SK-N-SH (cell line): ENCODE measurements around the gene LPP. TPM values are rescaled to one million over a fixed set of nuclear protein-coding genes. Genes with fewer than 3 reads are reported as not detected.

Source experiments
- CTCF ChIA-PET: fragments of 300-600, 350-600 bp; formaldehyde crosslinking; extraction: SDS; loops from one replicate; lab custom pipeline; 2021; lab: Yijun Ruan, JAX
- POLR2A ChIA-PET: fragments of 350-600 bp; sonication (Branson Sonifier 250); formaldehyde crosslinking; extraction: SDS; loops from one replicate; lab custom pipeline; 2020; ENCODE audit warnings: antibody characterized with exemption, inconsistent platforms; lab: Yijun Ruan, JAX
- DNase-seq: peaks from one replicate; pipeline ENCODE4 v3.0.0; 2012
- H2AFZ ChIP-seq: fragments of 200-600 bp; sonication (generic); 2 replicates; pipeline ENCODE4 v1.8.1; 2016; ENCODE audit warnings: antibody characterized with exemption, mild to moderate bottlenecking, low read depth
- H3F3A ChIP-seq: fragments of 200-600 bp; sonication (generic); replicated peaks from 2 replicates; pipeline ENCODE3; 2016; ENCODE audit warnings: antibody characterized with exemption, mild to moderate bottlenecking; ENCODE audit not compliant: insufficient read depth
- H3K27ac ChIP-seq, 2 experiments: fragments of 200-500 bp in 1 of 2; fragments of 200-600 bp in 1 of 2; sonication (Bioruptor generic) in 1 of 2; sonication (generic), shearing (Covaris generic) in 1 of 2; 2 replicates each; pipeline versions ENCODE4 v1.5.1 to v1.6.1; 2014 to 2016; ENCODE audit warnings: low read depth in 2 of 2, inconsistent platforms in 1 of 2, low read length in 1 of 2, mild to moderate bottlenecking in 1 of 2, mixed read lengths in 1 of 2
- H3K27me3 ChIP-seq: fragments of 200-600 bp; sonication (generic), shearing (Covaris generic); 2 replicates; pipeline ENCODE4 v1.6.1; 2016; ENCODE audit warnings: mixed run types; ENCODE audit not compliant: insufficient read depth
- H3K36me3 ChIP-seq, 2 experiments: fragments of 200-500 bp in 1 of 2; fragments of 200-600 bp in 1 of 2; sonication (Bioruptor generic) in 1 of 2; sonication (generic) in 1 of 2; replicated peaks in 1 of 2; 2 replicates each; pipeline versions ENCODE3 to v1.5.1; 2014 to 2016; ENCODE audit warnings: low read length in 1 of 2, mild to moderate bottlenecking in 1 of 2; ENCODE audit not compliant: insufficient read depth in 2 of 2, control insufficient read depth in 1 of 2
- H3K4me1 ChIP-seq, 2 experiments: fragments of 200-500 bp in 1 of 2; fragments of 200-600 bp in 1 of 2; sonication (Bioruptor generic) in 1 of 2; sonication (generic), shearing (Covaris generic) in 1 of 2; 2 replicates each; pipeline versions ENCODE4 v1.5.1 to v1.6.1; 2014 to 2016; ENCODE audit warnings: low read depth in 1 of 2, low read length in 1 of 2, mixed run types in 1 of 2; ENCODE audit not compliant: insufficient read depth in 2 of 2, control insufficient read depth in 1 of 2
- H3K4me2 ChIP-seq: fragments of 200-600 bp; sonication (generic), shearing (Covaris generic); 2 replicates; pipeline ENCODE4 v1.6.1; 2017; ENCODE audit warnings: mixed run types
- H3K4me3 ChIP-seq, 2 experiments: fragments of 200-500 bp in 1 of 2; fragments of 200-600 bp in 1 of 2; sonication (Bioruptor generic) in 1 of 2; sonication (generic), shearing (Covaris generic) in 1 of 2; 2 replicates each; pipeline versions ENCODE4 v1.5.1 to v1.8.1; 2014 to 2016; ENCODE audit warnings: low read depth in 2 of 2, inconsistent platforms in 1 of 2, low read length in 1 of 2, mild to moderate bottlenecking in 1 of 2, mixed read lengths in 1 of 2, moderate library complexity in 1 of 2
- H3K79me2 ChIP-seq: fragments of 200-600 bp; sonication (generic); 2 replicates; pipeline ENCODE4 v1.8.1; 2017; ENCODE audit warnings: mild to moderate bottlenecking; ENCODE audit not compliant: insufficient read depth
- H3K9ac ChIP-seq: fragments of 200-600 bp; sonication (generic); 2 replicates; pipeline ENCODE4 v1.6.1; 2017; ENCODE audit warnings: mixed run types
- H3K9me2 ChIP-seq: fragments of 200-600 bp; sonication (generic); 2 replicates; pipeline ENCODE4 v1.6.1; 2017; ENCODE audit warnings: mixed run types
- H3K9me3 ChIP-seq: fragments of 200-600 bp; sonication (generic); 2 replicates; pipeline ENCODE4 v1.6.1; 2017; ENCODE audit warnings: mixed run types, mild to moderate bottlenecking, moderate library complexity
- H4K20me1 ChIP-seq: fragments of 200-600 bp; sonication (generic); 2 replicates; pipeline ENCODE4 v1.6.1; 2017; ENCODE audit warnings: mild to moderate bottlenecking, mixed run types; ENCODE audit not compliant: insufficient read depth
- CTCF ChIP-seq: fragments of 200-600 bp; sonication (generic); IDR thresholded peaks from 2 replicates; pipeline ENCODE4 v1.6.1; 2017; ENCODE audit warnings: antibody characterized with exemption, mild to moderate bottlenecking, moderate library complexity
- ELF1 ChIP-seq: IDR thresholded peaks from 2 replicates; pipeline ENCODE4 v1.4.0; 2012
- EP300 ChIP-seq, 2 experiments: IDR thresholded peaks; 2 replicates each; pipeline versions ENCODE4 v1.4.0 to v1.6.1; 2012; ENCODE audit warnings: borderline replicate concordance in 1 of 2, low read depth in 1 of 2, low read length in 1 of 2
- FOSL2 ChIP-seq: IDR thresholded peaks from 2 replicates; pipeline ENCODE4 v1.4.0; 2012; ENCODE audit warnings: low read depth, mild to moderate bottlenecking, moderate library complexity, borderline replicate concordance
- FOXM1 ChIP-seq: IDR thresholded peaks from 2 replicates; pipeline ENCODE4 v1.4.0; 2012; ENCODE audit warnings: low read depth, mild to moderate bottlenecking
- JUND ChIP-seq: IDR thresholded peaks from 2 replicates; pipeline ENCODE4 v1.4.0; 2012
- MXI1 ChIP-seq: IDR thresholded peaks from 2 replicates; pipeline ENCODE4 v1.6.1; 2012; ENCODE audit warnings: mild to moderate bottlenecking, low read depth, low read length, improper control_type of control experiment
- NFIC ChIP-seq: IDR thresholded peaks from 2 replicates; pipeline ENCODE4 v1.4.0; 2012; ENCODE audit warnings: borderline replicate concordance
- NRF1 ChIP-seq: IDR thresholded peaks from 2 replicates; pipeline ENCODE4 v1.6.1; 2012; ENCODE audit warnings: low read depth, mild to moderate bottlenecking, low read length
- RCOR1 ChIP-seq: fragments of 150-350 bp; IDR thresholded peaks from 2 replicates; pipeline ENCODE4 v1.6.1; 2017; ENCODE audit warnings: antibody characterized with exemption, low read length
- SIN3A ChIP-seq: IDR thresholded peaks from 2 replicates; pipeline ENCODE4 v1.6.1; 2012; ENCODE audit warnings: low read depth, mild to moderate bottlenecking, low read length, moderate library complexity, borderline replicate concordance
- TAF1 ChIP-seq: IDR thresholded peaks from 2 replicates; pipeline ENCODE4 v1.6.1; 2012; ENCODE audit warnings: low read depth, mild to moderate bottlenecking, low read length, moderate library complexity, borderline replicate concordance
- TCF12 ChIP-seq: IDR thresholded peaks from 2 replicates; pipeline ENCODE4 v1.4.0; 2012
- TEAD4 ChIP-seq: IDR thresholded peaks from 2 replicates; pipeline ENCODE4 v1.4.0; 2012; ENCODE audit warnings: mild to moderate bottlenecking, borderline replicate concordance; ENCODE audit not compliant: insufficient read depth
- WGBS: methylation state at CpG from one replicate; pipeline ENCODE4 v1.1.6; 2017; ENCODE audit warnings: low lambda C conversion rate; 5-methylcytosine and 5-hydroxymethylcytosine counted together
- polyA plus RNA-seq, 3 experiments: library from polyadenylated mRNA; depleted of rRNA; stranded (reverse); fragments of >200 nt; gene quantifications; 2 replicates each; pipeline ENCODE4 v1.2.3, GENCODE V29; 2012
- TF ChIP-seq, protein P1 (sequence below): fragments of 150-350 bp; IDR thresholded peaks from 2 replicates; pipeline ENCODE4 v1.6.1; 2016; ENCODE audit warnings: mild to moderate bottlenecking, low read depth, low read length
- TF ChIP-seq, protein P2 (sequence below): fragments of 150-350 bp; IDR thresholded peaks from 2 replicates; pipeline ENCODE4 v1.6.1; 2017; ENCODE audit warnings: antibody characterized with exemption, low read length, low read depth, borderline replicate concordance
- TF ChIP-seq, protein P3 (sequence below): IDR thresholded peaks from 2 replicates; pipeline ENCODE4 v1.4.0; 2012; ENCODE audit warnings: low read depth, borderline replicate concordance
- TF ChIP-seq, protein P4 (sequence below): IDR thresholded peaks from 2 replicates; pipeline ENCODE4; 2012

LPP gene
- polyA plus RNA-seq, 1 of the 3 experiments (the other 2 are of a cell fraction), result 6.6 TPM

- TF ChIP-seq, protein P1, sequence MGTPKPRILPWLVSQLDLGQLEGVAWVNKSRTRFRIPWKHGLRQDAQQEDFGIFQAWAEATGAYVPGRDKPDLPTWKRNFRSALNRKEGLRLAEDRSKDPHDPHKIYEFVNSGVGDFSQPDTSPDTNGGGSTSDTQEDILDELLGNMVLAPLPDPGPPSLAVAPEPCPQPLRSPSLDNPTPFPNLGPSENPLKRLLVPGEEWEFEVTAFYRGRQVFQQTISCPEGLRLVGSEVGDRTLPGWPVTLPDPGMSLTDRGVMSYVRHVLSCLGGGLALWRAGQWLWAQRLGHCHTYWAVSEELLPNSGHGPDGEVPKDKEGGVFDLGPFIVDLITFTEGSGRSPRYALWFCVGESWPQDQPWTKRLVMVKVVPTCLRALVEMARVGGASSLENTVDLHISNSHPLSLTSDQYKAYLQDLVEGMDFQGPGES, result no peak
- TF ChIP-seq, protein P2, sequence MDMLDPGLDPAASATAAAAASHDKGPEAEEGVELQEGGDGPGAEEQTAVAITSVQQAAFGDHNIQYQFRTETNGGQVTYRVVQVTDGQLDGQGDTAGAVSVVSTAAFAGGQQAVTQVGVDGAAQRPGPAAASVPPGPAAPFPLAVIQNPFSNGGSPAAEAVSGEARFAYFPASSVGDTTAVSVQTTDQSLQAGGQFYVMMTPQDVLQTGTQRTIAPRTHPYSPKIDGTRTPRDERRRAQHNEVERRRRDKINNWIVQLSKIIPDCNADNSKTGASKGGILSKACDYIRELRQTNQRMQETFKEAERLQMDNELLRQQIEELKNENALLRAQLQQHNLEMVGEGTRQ, result no peak
- TF ChIP-seq ELF1, result no peak
- TF ChIP-seq TAF1, result no peak
- TF ChIP-seq FOXM1, result no peak; the same call in 1 of the 2 replicates
- no peak for TF ChIP-seq SIN3A
- no peak for TF ChIP-seq FOSL2
- no peak for TF ChIP-seq CTCF
- TF ChIP-seq RCOR1, result no peak
- peak; percentile 96 for TF ChIP-seq TCF12
- TF ChIP-seq, protein P3, sequence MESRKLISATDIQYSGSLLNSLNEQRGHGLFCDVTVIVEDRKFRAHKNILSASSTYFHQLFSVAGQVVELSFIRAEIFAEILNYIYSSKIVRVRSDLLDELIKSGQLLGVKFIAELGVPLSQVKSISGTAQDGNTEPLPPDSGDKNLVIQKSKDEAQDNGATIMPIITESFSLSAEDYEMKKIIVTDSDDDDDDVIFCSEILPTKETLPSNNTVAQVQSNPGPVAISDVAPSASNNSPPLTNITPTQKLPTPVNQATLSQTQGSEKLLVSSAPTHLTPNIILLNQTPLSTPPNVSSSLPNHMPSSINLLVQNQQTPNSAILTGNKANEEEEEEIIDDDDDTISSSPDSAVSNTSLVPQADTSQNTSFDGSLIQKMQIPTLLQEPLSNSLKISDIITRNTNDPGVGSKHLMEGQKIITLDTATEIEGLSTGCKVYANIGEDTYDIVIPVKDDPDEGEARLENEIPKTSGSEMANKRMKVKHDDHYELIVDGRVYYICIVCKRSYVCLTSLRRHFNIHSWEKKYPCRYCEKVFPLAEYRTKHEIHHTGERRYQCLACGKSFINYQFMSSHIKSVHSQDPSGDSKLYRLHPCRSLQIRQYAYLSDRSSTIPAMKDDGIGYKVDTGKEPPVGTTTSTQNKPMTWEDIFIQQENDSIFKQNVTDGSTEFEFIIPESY, result no peak
- no peak for TF ChIP-seq MXI1
- TF ChIP-seq EP300 (IDR thresholded peaks at IDR 0.05; ENCODE audit: borderline replicate concordance in 1 of 2, low read depth in 1 of 2, low read length in 1 of 2), result peak; percentile 45 to 74; a peak in 3 of 4 replicates
- peak; percentile 76 for TF ChIP-seq JUND
- TF ChIP-seq NFIC, result peak; percentile 70; the same call in 1 of the 2 replicates
- peak; percentile 76 for TF ChIP-seq TEAD4
- TF ChIP-seq, all 33 proteins: peak for 8
These were observed 710.0 kb downstream of the LPP start (continued) for GRCh38 chr3:188863999-188864406.

GRCh38 chr3:188867691-188868265 is 713.8 kb downstream of the LPP start:
- H3K27ac ChIP-seq, result no peak overlapping the region
- H3K9me3 ChIP-seq, result no peaks in the 10 kb centered on the region
- H3K9me2 ChIP-seq, result no peaks in the 10 kb centered on the region
- ChIA-PET CTCF (interaction anchor here (0.5 kb wide), 1 partner anchor 56 kb away, joined by 3 read pairs; no protein-coding TSS in a partner anchor), POLR2A (no interaction called here)
- H3K36me3 ChIP-seq, result peaks cover 5 to 16% of the 10 kb centered on the region in 2 experiments
- H3K4me1 ChIP-seq, result peaks cover 3 to 6% of the 10 kb centered on the region in 2 experiments; a peak in 3 of 4 replicates
- H3K4me2 ChIP-seq, result no peak overlapping the region
- H2AFZ ChIP-seq, result no peak overlapping the region
- WGBS, result 61% methylated on average over 4 of the region's 4 CpGs
- H3K27me3 ChIP-seq, result no peaks in the 10 kb centered on the region
- no peak overlapping the region for H3K4me3 ChIP-seq
- H3F3A ChIP-seq, result peaks cover 14% of the 10 kb centered on the region
- H3K9ac ChIP-seq, result no peak overlapping the region
- H4K20me1 ChIP-seq, result no peaks in the 10 kb centered on the region
- no peaks in the 10 kb centered on the region for H3K79me2 ChIP-seq
- TF ChIP-seq, protein P3, result no peak
- TF ChIP-seq, protein P4, sequence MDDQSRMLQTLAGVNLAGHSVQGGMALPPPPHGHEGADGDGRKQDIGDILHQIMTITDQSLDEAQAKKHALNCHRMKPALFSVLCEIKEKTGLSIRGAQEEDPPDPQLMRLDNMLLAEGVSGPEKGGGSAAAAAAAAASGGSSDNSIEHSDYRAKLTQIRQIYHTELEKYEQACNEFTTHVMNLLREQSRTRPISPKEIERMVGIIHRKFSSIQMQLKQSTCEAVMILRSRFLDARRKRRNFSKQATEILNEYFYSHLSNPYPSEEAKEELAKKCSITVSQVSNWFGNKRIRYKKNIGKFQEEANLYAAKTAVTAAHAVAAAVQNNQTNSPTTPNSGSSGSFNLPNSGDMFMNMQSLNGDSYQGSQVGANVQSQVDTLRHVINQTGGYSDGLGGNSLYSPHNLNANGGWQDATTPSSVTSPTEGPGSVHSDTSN, result no peak
- no peak for TF ChIP-seq NRF1
- TF ChIP-seq, protein P2, result no peak
- DNase-seq, result no peak
